ENCODE measurements around the gene OR4N2.

GRCh38 chr14:19799880-19800279 lies 3.7 kb upstream of the OR4N2 start:
- TF ChIP-seq CTBP1 (IDR thresholded peaks at IDR 0.05; ENCODE audit: borderline replicate concordance) (no peak), SP1 (IDR thresholded peaks at IDR 0.05) (no peak)

All from HEK293T (cell line).